Fibroblast of lung (primary cell): ENCODE data around the gene NEO1.

Experiments used
- CTCF ChIP-seq, 2 donors: IDR thresholded peaks in 1 of 2; conservative IDR thresholded peaks in 1 of 2; 1 replicate in 1 of 2; 2 replicates in 1 of 2; pipeline ENCODE4 v1.5.1; 2011 to 2012; ENCODE audit warnings: low read length in 2 of 2, control low read depth in 1 of 2, inconsistent platforms in 1 of 2, low read depth in 1 of 2, mild to moderate bottlenecking in 1 of 2
- EZH2 ChIP-seq: IDR thresholded peaks from 2 replicates; pipeline ENCODE4 v1.5.1; 2012; ENCODE audit warnings: low read length, control low read depth, mild to moderate bottlenecking; ENCODE audit errors: missing control alignments

DNA sequence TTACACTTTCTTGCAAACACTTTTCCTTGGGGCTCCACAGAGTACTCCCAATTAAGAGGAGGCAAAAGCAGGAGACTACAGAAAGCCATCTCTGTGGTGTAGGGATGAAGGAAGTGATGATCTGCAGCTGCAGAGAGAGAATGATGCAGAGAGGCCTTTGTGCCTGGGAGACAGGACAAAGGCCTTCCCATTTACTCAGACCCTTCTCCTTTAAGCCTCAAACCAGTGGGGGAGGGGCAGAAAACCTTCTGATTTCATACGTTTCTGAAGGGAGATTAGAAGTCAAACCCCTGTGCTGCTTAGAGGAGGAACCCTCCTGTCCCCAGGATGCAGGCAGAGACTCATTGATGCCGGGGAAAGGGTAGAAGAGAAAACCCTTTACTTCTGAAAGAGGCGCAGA lies 130.8 kb downstream of the NEO1 start:
- no peak for TF ChIP-seq CTCF (conservative IDR thresholded peaks at IDR 0.05 in 1 of 2, IDR thresholded peaks at IDR 0.05 in 1 of 2; ENCODE audit: low read depth in 1 of 2, low read length in 2 of 2)
- TF ChIP-seq EZH2 = no peak
